PC-9 (cell line): ENCODE measurements around the gene OFD1. TPM values are rescaled to one million over a fixed set of nuclear protein-coding genes. Genes with fewer than 3 reads are reported as not detected.
"Not testable (repeated sequence)": the region's sequence is repeated elsewhere in the genome, so short reads cannot be mapped to it uniquely, and the experiment has no call there.

Experiments used
- BruUV-seq: library from RNA; stranded (reverse); fragments of 400-500 nt; replicated peaks from 2 replicates; lab custom pipeline; 2021; lab: Mats Ljungman, UMichigan
- CTCF ChIA-PET: fragments of 300-600 bp; sonication (Branson Sonifier 250); formaldehyde crosslinking; loops from one replicate; lab custom pipeline; 2022; ENCODE audit warnings: antibody characterized with exemption; lab: Charles Lee
- POLR2A ChIA-PET: fragments of 300-600 bp; sonication (Branson Sonifier 250); formaldehyde crosslinking; loops from one replicate; lab custom pipeline; 2022; ENCODE audit warnings: antibody characterized with exemption; ENCODE audit not compliant: unreplicated experiment; lab: Charles Lee
- DNase-seq, 2 experiments: peaks; one replicate each; pipeline versions ENCODE4 v3.0.0 to v3.0.0-alpha.2; 2015 to 2022; ENCODE audit warnings: mixed read lengths in 1 of 2
- H2AFZ ChIP-seq: fragments of 200-600 bp; sonication (generic); 2 replicates; pipeline ENCODE4 v1.8.1; 2017; ENCODE audit warnings: antibody characterized with exemption
- H3F3A ChIP-seq: fragments of 200-600 bp; sonication (generic); 2 replicates; pipeline ENCODE4 v1.8.1; 2017; ENCODE audit warnings: antibody characterized with exemption, mild to moderate bottlenecking, low read depth; ENCODE audit not compliant: insufficient read depth
- H3K27ac ChIP-seq: fragments of 200-600 bp; sonication (generic); 2 replicates; pipeline ENCODE4 v1.6.1; 2016; ENCODE audit warnings: mixed run types
- H3K27me3 ChIP-seq: fragments of 200-600 bp; sonication (generic); 2 replicates; pipeline ENCODE4 v1.6.1; 2016; ENCODE audit warnings: low read depth, mixed run types; ENCODE audit not compliant: insufficient read depth
- H3K36me3 ChIP-seq: fragments of 200-600 bp; sonication (generic); 2 replicates; pipeline ENCODE4 v1.6.1; 2016; ENCODE audit warnings: low read depth, mixed run types
- H3K4me1 ChIP-seq: fragments of 200-600 bp; sonication (generic); replicated peaks from 2 replicates; pipeline ENCODE4 v1.6.1; 2016; ENCODE audit warnings: mixed run types; ENCODE audit not compliant: insufficient read depth
- H3K4me2 ChIP-seq: fragments of 200-600 bp; sonication (generic); 2 replicates; pipeline ENCODE4 v1.6.1; 2017; ENCODE audit warnings: mixed run types
- H3K4me3 ChIP-seq: fragments of 200-600 bp; sonication (generic); 2 replicates; pipeline ENCODE4 v1.6.1; 2016; ENCODE audit warnings: mixed run types
- H3K79me2 ChIP-seq: fragments of 200-600 bp; sonication (generic); 2 replicates; pipeline ENCODE4 v1.6.1; 2017; ENCODE audit warnings: low read depth, mixed run types
- H3K9me2 ChIP-seq: fragments of 200-600 bp; sonication (generic); 2 replicates; pipeline ENCODE4 v1.8.1; 2017; ENCODE audit warnings: mild to moderate bottlenecking; ENCODE audit not compliant: insufficient read depth
- H3K9me3 ChIP-seq: fragments of 200-600 bp; sonication (generic); 2 replicates; pipeline ENCODE4 v1.8.1; 2016; ENCODE audit warnings: low read depth; ENCODE audit not compliant: insufficient read depth
- H4K20me1 ChIP-seq: fragments of 200-600 bp; sonication (generic); 2 replicates; pipeline ENCODE4 v1.8.1; 2017; ENCODE audit not compliant: insufficient read depth
- EZH2 ChIP-seq: fragments of 200-600 bp; sonication (generic); IDR thresholded peaks from 2 replicates; pipeline ENCODE4 v1.8.0; 2017; ENCODE audit warnings: antibody characterized with exemption, low read depth
- intact Hi-C: fragments of 100-400 bp; cut with micrococcal nuclease; formaldehyde crosslinking; loops from one replicate; pipeline ENCODE4 v1.10.0; 2022; ENCODE audit not compliant: unreplicated experiment
- total RNA-seq: library from RNA; stranded (reverse); gene quantifications from 2 replicates; pipeline ENCODE4 v1.2.3, GENCODE V29; 2021
- TF ChIP-seq, protein P1 (sequence below): fragments of 200-600 bp; sonication (generic); conservative IDR thresholded peaks from 2 replicates; pipeline ENCODE4 v1.6.1; 2017; ENCODE audit warnings: mixed run types, antibody characterized with exemption, mild to moderate bottlenecking, moderate library complexity

Gene OFD1
- total RNA-seq, 1 experiment from 2014 or later, result 31.6 TPM

DNA sequence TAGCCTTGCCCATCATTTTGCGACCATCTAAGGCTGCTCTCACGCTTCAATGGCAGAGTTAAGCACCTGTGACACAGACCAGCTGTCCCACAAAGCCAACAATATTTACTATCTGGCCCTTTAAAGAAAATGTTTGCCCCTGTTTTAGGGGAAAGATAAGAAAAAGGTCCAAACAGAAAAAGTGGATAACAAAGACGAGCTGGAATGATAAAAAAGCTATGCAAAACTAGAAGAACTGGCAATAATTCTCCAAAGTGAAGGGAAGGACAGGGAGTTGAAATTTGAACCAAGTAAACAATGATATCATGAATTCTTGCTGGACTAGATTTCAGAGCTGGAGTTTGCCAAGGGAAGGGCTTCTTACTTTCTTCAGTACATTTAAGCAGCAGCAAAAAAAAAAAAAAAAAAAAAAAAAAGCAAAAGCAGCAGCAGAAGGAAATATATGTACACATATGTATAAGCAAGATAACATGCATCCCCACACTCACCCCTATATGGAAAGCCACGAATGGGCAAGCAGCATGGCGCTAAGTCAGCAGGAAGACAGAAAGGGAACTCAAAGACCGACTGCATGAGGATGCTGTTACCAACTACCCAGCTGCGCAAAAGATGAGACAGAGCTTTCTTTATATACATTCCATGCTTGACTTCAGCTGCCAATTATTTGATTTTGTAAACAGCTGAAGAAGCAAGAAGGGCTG lies 12.6 kb upstream of the OFD1 start:
- Histone ChIP-seq H3K4me3 (no peak overlapping the region), H3F3A (peaks cover 9% of the 10 kb centered on the region; the same call in 1 of the 2 replicates), H3K27me3 (no peaks in the 10 kb centered on the region), H3K4me2 (peak overlapping the region; percentile 54; the same call in 1 of the 2 replicates), H3K4me1 (peaks cover 15% of the 10 kb centered on the region), H2AFZ (no peak overlapping the region), H3K9me2 (no peaks in the 10 kb centered on the region), H3K36me3 (no peaks in the 10 kb centered on the region), H3K9me3 (no peaks in the 10 kb centered on the region), H3K27ac (peak overlapping the region; percentile 46; the same call in 1 of the 2 replicates), H4K20me1 (no peaks in the 10 kb centered on the region), H3K79me2 (peaks cover 40% of the 10 kb centered on the region)
- peak; percentile 11 to 85 for DNase-seq
- ChIA-PET CTCF (interaction anchor here (0.6 kb wide), 1 partner anchor 908 kb away, joined by 13 read pairs; no protein-coding TSS in a partner anchor), POLR2A (interaction anchor here (0.6 to 0.9 kb wide), 3 partner anchors 13 to 115 kb away, joined by 5 to 23 read pairs (median 18); partner anchors contain the start of genes OFD1 and TRAPPC2)
- intact Hi-C loops, result no loop called here
- no TSS peak for BruUV-seq
- no peak for TF ChIP-seq EZH2
- TF ChIP-seq, protein P1, sequence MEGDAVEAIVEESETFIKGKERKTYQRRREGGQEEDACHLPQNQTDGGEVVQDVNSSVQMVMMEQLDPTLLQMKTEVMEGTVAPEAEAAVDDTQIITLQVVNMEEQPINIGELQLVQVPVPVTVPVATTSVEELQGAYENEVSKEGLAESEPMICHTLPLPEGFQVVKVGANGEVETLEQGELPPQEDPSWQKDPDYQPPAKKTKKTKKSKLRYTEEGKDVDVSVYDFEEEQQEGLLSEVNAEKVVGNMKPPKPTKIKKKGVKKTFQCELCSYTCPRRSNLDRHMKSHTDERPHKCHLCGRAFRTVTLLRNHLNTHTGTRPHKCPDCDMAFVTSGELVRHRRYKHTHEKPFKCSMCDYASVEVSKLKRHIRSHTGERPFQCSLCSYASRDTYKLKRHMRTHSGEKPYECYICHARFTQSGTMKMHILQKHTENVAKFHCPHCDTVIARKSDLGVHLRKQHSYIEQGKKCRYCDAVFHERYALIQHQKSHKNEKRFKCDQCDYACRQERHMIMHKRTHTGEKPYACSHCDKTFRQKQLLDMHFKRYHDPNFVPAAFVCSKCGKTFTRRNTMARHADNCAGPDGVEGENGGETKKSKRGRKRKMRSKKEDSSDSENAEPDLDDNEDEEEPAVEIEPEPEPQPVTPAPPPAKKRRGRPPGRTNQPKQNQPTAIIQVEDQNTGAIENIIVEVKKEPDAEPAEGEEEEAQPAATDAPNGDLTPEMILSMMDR, result no peak

DNA sequence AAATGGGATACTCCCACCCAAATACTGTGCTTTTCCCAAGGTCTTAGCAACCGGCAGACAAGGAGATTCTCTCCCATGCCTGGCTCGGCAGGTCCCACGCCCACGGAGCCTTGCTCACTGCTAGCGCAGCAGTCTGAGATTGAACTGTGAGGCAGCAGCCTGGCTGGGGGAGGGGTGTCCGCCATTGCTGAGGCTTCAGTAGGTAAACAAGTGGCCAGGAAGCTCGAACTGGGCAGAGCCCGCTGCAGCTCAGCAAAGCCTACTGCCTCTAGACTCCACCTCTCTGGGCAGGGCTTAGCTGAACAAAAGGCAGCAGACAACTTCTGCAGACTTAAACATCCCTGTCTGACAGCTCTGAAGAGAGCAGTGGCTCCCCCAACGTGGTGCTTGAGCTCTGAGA lies 9.7 kb upstream of the OFD1 start:
- Histone ChIP-seq H3K4me1 (peaks cover 15% of the 10 kb centered on the region), H3K79me2 (peaks cover 57% of the 10 kb centered on the region)
- H2AFZ ChIP-seq, H3K36me3 ChIP-seq, H3K9me3 ChIP-seq, H3K4me2 ChIP-seq, H3K27me3 ChIP-seq, intact Hi-C loops, H3F3A ChIP-seq, H3K27ac ChIP-seq, H4K20me1 ChIP-seq, H3K9me2 ChIP-seq, BruUV-seq, CTCF ChIA-PET, H3K4me3 ChIP-seq, DNase-seq, POLR2A ChIA-PET: not testable (repeated sequence)

DNA sequence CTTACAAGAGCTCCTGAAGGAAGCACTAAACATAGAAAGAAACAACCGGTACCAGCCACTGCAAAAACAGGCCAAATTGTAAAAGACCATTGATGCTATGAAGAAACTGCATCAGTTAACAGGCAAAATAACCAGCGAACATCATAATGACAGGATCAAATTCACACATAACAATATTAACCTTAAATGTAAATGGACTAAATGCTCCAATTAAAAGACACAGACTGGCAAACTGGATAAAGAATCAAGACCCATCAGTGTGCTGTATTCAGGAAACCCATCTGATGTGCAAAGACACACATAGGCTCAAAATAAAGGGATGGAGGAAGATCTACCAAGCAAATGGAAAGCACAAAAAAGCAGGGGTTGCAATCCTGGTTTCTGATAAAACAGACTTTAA lies 8.0 kb upstream of the OFD1 start:
- H3K4me3 ChIP-seq, intact Hi-C loops, CTCF ChIA-PET, H3K4me2 ChIP-seq, H3K36me3 ChIP-seq, H3K27ac ChIP-seq, DNase-seq, POLR2A ChIA-PET, H3K9me2 ChIP-seq, H3K27me3 ChIP-seq, H3K4me1 ChIP-seq, H3F3A ChIP-seq, H2AFZ ChIP-seq, H4K20me1 ChIP-seq, BruUV-seq, H3K9me3 ChIP-seq: not testable (repeated sequence)
- peaks cover 55% of the 10 kb centered on the region for H3K79me2 ChIP-seq

DNA sequence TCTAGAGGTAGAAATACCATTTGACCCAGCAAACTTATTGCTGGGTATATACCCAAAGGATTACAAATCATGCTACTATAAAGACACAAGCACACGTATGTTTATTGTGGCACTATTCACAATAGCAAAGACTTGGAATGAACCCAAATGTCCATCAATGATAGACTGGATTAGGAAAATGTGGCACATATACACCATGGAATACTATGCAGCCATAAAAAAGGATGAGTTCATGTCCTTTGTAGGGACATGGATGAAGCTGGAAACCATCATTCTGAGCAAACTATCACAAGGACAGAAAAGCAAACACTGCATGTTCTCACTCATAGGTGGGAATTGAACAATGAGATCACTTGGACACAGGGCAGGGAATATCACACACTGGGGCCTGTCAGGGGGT lies 4.0 kb upstream of the OFD1 start:
- H4K20me1 ChIP-seq, intact Hi-C loops, H3K36me3 ChIP-seq, H3F3A ChIP-seq, H3K27ac ChIP-seq, H3K9me3 ChIP-seq, H3K27me3 ChIP-seq, H3K4me3 ChIP-seq, CTCF ChIA-PET, H2AFZ ChIP-seq, H3K4me2 ChIP-seq, BruUV-seq, DNase-seq, H3K9me2 ChIP-seq, H3K4me1 ChIP-seq, POLR2A ChIA-PET: not testable (repeated sequence)
- peaks cover 75% of the 10 kb centered on the region for H3K79me2 ChIP-seq
